NCI-H460 (cell line): ENCODE results near the gene PCDHGA1. TPM values are rescaled to one million over a fixed set of nuclear protein-coding genes. Genes with fewer than 3 reads are reported as not detected.

Experiments
- DNase-seq: peaks from one replicate; pipeline ENCODE4 v3.0.0-alpha.2; 2016; ENCODE audit warnings: low read depth; ENCODE audit errors: extremely low read depth
- total RNA-seq: library from RNA; depleted of rRNA; stranded (reverse); fragments of >200 nt; shearing (Covaris generic); gene quantifications from 2 replicates; pipeline ENCODE4 v1.2.3, GENCODE V29; 2014

PCDHGA1 gene
- total RNA-seq, 1 experiment from 2014 or later, result 1.6 TPM

GRCh38 chr5:141510160-141510559, 179.8 kb downstream of the PCDHGA1 start:
- DNase-seq, result no peak

GRCh38 chr5:141510850-141511601, 180.7 kb downstream of the PCDHGA1 start:
- no peak for DNase-seq

- DNase-seq, result no peak
These were observed 181.5 kb downstream of the PCDHGA1 start for GRCh38 chr5:141511771-141512325.

GRCh38 chr5:141512390-141512910, 182.1 kb downstream of the PCDHGA1 start:
- peak; percentile 34 for DNase-seq

GRCh38 chr5:141512911-141513626, 182.8 kb downstream of the PCDHGA1 start:
- no peak for DNase-seq

GRCh38 chr5:141513627-141514329, 183.5 kb downstream of the PCDHGA1 start:
- DNase-seq, result no peak

GRCh38 chr5:141514330-141515133, 184.2 kb downstream of the PCDHGA1 start:
- peak; percentile 40 for DNase-seq

GRCh38 chr5:141515141-141515540, 184.8 kb downstream of the PCDHGA1 start:
- no peak for DNase-seq

- no peak for DNase-seq
These were observed 185.8 kb downstream of the PCDHGA1 start for GRCh38 chr5:141515946-141516671.

- no peak for DNase-seq
These were observed 186.3 kb downstream of the PCDHGA1 start for GRCh38 chr5:141516672-141517025.

- no peak for DNase-seq
These were observed 187.0 kb downstream of the PCDHGA1 start for GRCh38 chr5:141517312-141517711.

GRCh38 chr5:141517880-141518617, 187.7 kb downstream of the PCDHGA1 start:
- DNase-seq, result no peak

GRCh38 chr5:141518618-141519015, 188.3 kb downstream of the PCDHGA1 start:
- DNase-seq, result no peak

- DNase-seq, result no peak
These were observed 189.6 kb downstream of the PCDHGA1 start for GRCh38 chr5:141519605-141520565.

GRCh38 chr5:141521244-141521781, 191.0 kb downstream of the PCDHGA1 start:
- DNase-seq, result peak; percentile 86

- no peak for DNase-seq
These were observed 192.0 kb downstream of the PCDHGA1 start for GRCh38 chr5:141522301-141522700.

GRCh38 chr5:141523991-141524390, 193.7 kb downstream of the PCDHGA1 start:
- DNase-seq, result no peak
